ENCODE measurements around the gene CD93. TPM values are rescaled to one million over a fixed set of nuclear protein-coding genes. Genes with fewer than 3 reads are reported as not detected.

CD93 gene
- polyA plus RNA-seq, 3 donors: 38.1 to 43.3 (median 41.0) TPM

- no peak for DNase-seq (ENCODE audit: extremely low read depth in 1 of 11, low read depth in 9 of 11, low spot score in 4 of 11)
Measured at GRCh38 chr20:23072892-23073586, 13.1 kb downstream of the CD93 start.

- DNase-seq (ENCODE audit: extremely low read depth in 1 of 11, low read depth in 9 of 11, low spot score in 4 of 11): no peak
Measured at GRCh38 chr20:23071996-23072395, 14.1 kb downstream of the CD93 start.

- DNase-seq (ENCODE audit: extremely low read depth in 1 of 11, low read depth in 9 of 11, low spot score in 4 of 11): no peak
Measured at GRCh38 chr20:23071398-23071797, 14.7 kb downstream of the CD93 start.

GRCh38 chr20:23069108-23069507 is 17.0 kb downstream of the CD93 start:
- no peak for DNase-seq (ENCODE audit: extremely low read depth in 1 of 11, low read depth in 9 of 11, low spot score in 4 of 11)

- DNase-seq (ENCODE audit: extremely low read depth in 1 of 11, low read depth in 9 of 11, low spot score in 4 of 11): no peak
Measured at GRCh38 chr20:23068283-23068682, 17.8 kb downstream of the CD93 start.

- DNase-seq (ENCODE audit: extremely low read depth in 1 of 11, low read depth in 9 of 11, low spot score in 4 of 11): no peak
Measured at GRCh38 chr20:23066772-23067171, 19.4 kb downstream of the CD93 start.

GRCh38 chr20:23065266-23066201 is 20.6 kb downstream of the CD93 start:
- DNase-seq (ENCODE audit: extremely low read depth in 1 of 11, low read depth in 9 of 11, low spot score in 4 of 11): no peak

GRCh38 chr20:23063581-23063980 is 22.5 kb downstream of the CD93 start:
- DNase-seq (ENCODE audit: extremely low read depth in 1 of 11, low read depth in 9 of 11, low spot score in 4 of 11): no peak

GRCh38 chr20:23063168-23063567 is 23.0 kb downstream of the CD93 start:
- no peak for DNase-seq (ENCODE audit: extremely low read depth in 1 of 11, low read depth in 9 of 11, low spot score in 4 of 11)

GRCh38 chr20:23062632-23063031 is 23.5 kb downstream of the CD93 start:
- DNase-seq (ENCODE audit: extremely low read depth in 1 of 11, low read depth in 9 of 11, low spot score in 4 of 11): no peak

GRCh38 chr20:23061734-23062561 is 24.2 kb downstream of the CD93 start:
- peak in 6 of 11 donors; percentile 40 to 76 (median 62) for DNase-seq (ENCODE audit: extremely low read depth in 1 of 11, low read depth in 9 of 11, low spot score in 4 of 11)

- no peak for DNase-seq (ENCODE audit: extremely low read depth in 1 of 11, low read depth in 9 of 11, low spot score in 4 of 11)
Measured at GRCh38 chr20:23061262-23061661, 24.9 kb downstream of the CD93 start.

- no peak for DNase-seq (ENCODE audit: extremely low read depth in 1 of 11, low read depth in 9 of 11, low spot score in 4 of 11)
Measured at GRCh38 chr20:23060629-23061028, 25.5 kb downstream of the CD93 start.

GRCh38 chr20:23059846-23060245 is 26.3 kb downstream of the CD93 start:
- DNase-seq (ENCODE audit: extremely low read depth in 1 of 11, low read depth in 9 of 11, low spot score in 4 of 11): no peak

- no peak for DNase-seq (ENCODE audit: extremely low read depth in 1 of 11, low read depth in 9 of 11, low spot score in 4 of 11)
Measured at GRCh38 chr20:23059001-23059400, 27.1 kb downstream of the CD93 start.

- DNase-seq (ENCODE audit: extremely low read depth in 1 of 11, low read depth in 9 of 11, low spot score in 4 of 11): no peak
Measured at GRCh38 chr20:23058240-23058639, 27.9 kb downstream of the CD93 start.

- DNase-seq (ENCODE audit: extremely low read depth in 1 of 11, low read depth in 9 of 11, low spot score in 4 of 11): no peak
Measured at GRCh38 chr20:23052904-23053303, 33.2 kb downstream of the CD93 start.

- peak in 5 of 11 donors; percentile 52 to 88 (median 77) for DNase-seq (ENCODE audit: extremely low read depth in 1 of 11, low read depth in 9 of 11, low spot score in 4 of 11)
Measured at GRCh38 chr20:23050847-23051627, 35.1 kb downstream of the CD93 start.
